ENCODE data around the gene CCPG1. TPM values are rescaled to one million over a fixed set of nuclear protein-coding genes. Genes with fewer than 3 reads are reported as not detected.

CCPG1 gene
- total and polyA plus RNA-seq, 2 of the 13 experiments (the other 11 are each of a cell fraction or from before 2014, with no cell fraction given), result 16.1 to 19.5 TPM

- Histone ChIP-seq H3K27me3 (ENCODE audit: control insufficient read depth in 1 of 2, insufficient read depth in 2 of 2, low read length in 2 of 2) (no peaks in the 10 kb centered on the region), H3K79me2 (ENCODE audit: insufficient read depth, low read length) (no peaks in the 10 kb centered on the region), H3K4me1 (ENCODE audit: insufficient read depth, low read length) (peaks cover 7% of the 10 kb centered on the region; the same call in 1 of the 2 replicates), H3K9me3 (ENCODE audit: low read length) (no peaks in the 10 kb centered on the region), H4K20me1 (ENCODE audit: insufficient read depth, low read length) (no peaks in the 10 kb centered on the region), H3K9ac (ENCODE audit: insufficient read depth, low read depth, low read length) (no peak overlapping the region), H3K36me3 (replicated peaks in 1 of 2; ENCODE audit: control insufficient read depth in 1 of 2, insufficient read depth in 2 of 2, low read length in 2 of 2) (peaks cover 0 to 10% of the 10 kb centered on the region in 2 experiments; a peak in 2 of 5 replicates), H2AFZ (ENCODE audit: low read length) (no peak overlapping the region), H3K27ac (ENCODE audit: extremely low read length, insufficient read depth, low read length) (no peak overlapping the region), H3K4me3 (replicated peaks in 1 of 3; ENCODE audit: insufficient read depth in 1 of 3, low read depth in 2 of 3, low read length in 3 of 3) (no peak overlapping the region), H3K4me2 (ENCODE audit: low read depth, low read length) (no peak overlapping the region)
- intact Hi-C loops (cut with micrococcal nuclease; ENCODE audit: unreplicated experiment) (no loop called here), in situ Hi-C loops (cut with HindIII; ENCODE audit: extremely low pct_ligation_motif_present, low pct_unique_long_range_greater_than_20kb) (no loop called here)
- FAIRE-seq (no peak), ATAC-seq (no peak), DNase-seq (ENCODE audit: low spot score) (no peak)
- BruUV-seq (replicated peaks), result no TSS peak
- ChIA-PET POLR2A (interaction anchor here (2.3 kb wide), 1 partner anchor 50 kb away, joined by 5 read pairs; the partner anchor contains the start of genes CCPG1 and PIERCE2), CTCF (ENCODE audit: low intra/inter-chr PET ratio, low total read pairs) (no interaction called here)
- TF ChIP-seq ZHX2 (IDR thresholded peaks at IDR 0.05; ENCODE audit: low read depth) (no peak), ZHX2 (CRISPR knock-in tag; IDR thresholded peaks at IDR 0.05; ENCODE audit: borderline replicate concordance) (no peak), ZNF777 (CRISPR knock-in tag; IDR thresholded peaks at IDR 0.05) (no peak), ZBTB20 (CRISPR knock-in tag; IDR thresholded peaks at IDR 0.05; ENCODE audit: borderline replicate concordance, low read depth) (no peak), ZNF343 (CRISPR knock-in tag; IDR thresholded peaks at IDR 0.05) (no peak), SMAD1 (CRISPR knock-in tag; IDR thresholded peaks at IDR 0.05; ENCODE audit: borderline replicate concordance, low read depth) (no peak), SATB2 (CRISPR knock-in tag; IDR thresholded peaks at IDR 0.05) (no peak), THAP11 (CRISPR knock-in tag; IDR thresholded peaks at IDR 0.05) (no peak), ATF7-NPFF (CRISPR knock-in tag; IDR thresholded peaks at IDR 0.05; ENCODE audit: low read depth) (no peak), ZUFSP (CRISPR knock-in tag; IDR thresholded peaks at IDR 0.05; ENCODE audit: borderline replicate concordance) (no peak), HDAC6 (IDR thresholded peaks at IDR 0.05; ENCODE audit: low read depth, low read length) (no peak), ZNF562 (CRISPR knock-in tag; IDR thresholded peaks at IDR 0.05; ENCODE audit: borderline replicate concordance) (no peak), NRL (CRISPR knock-in tag; IDR thresholded peaks at IDR 0.05; ENCODE audit: borderline replicate concordance) (no peak), GPN1 (CRISPR knock-in tag; IDR thresholded peaks at IDR 0.05; ENCODE audit: borderline replicate concordance) (no peak), SNAPC2 (CRISPR knock-in tag; IDR thresholded peaks at IDR 0.05) (no peak), ZNF841 (CRISPR knock-in tag; IDR thresholded peaks at IDR 0.05; ENCODE audit: borderline replicate concordance) (no peak), IRF1 (CRISPR knock-in tag; IDR thresholded peaks at IDR 0.05; ENCODE audit: low read depth) (no peak), JUND (CRISPR knock-in tag; IDR thresholded peaks at IDR 0.05) (no peak)
Measured at GRCh38 chr15:55358471-55358870, 49.7 kb downstream of the CCPG1 start.

Measured in HepG2 (cell line).